HepG2 (cell line): ENCODE results near the gene MEIOB. TPM values are rescaled to one million over a fixed set of nuclear protein-coding genes. Genes with fewer than 3 reads are reported as not detected.

Experiments
- AHDC1 ChIP-seq: sonication (generic); formaldehyde crosslinking; IDR thresholded peaks from 2 replicates; pipeline ENCODE4 v1.5.1; 2020; ENCODE audit warnings: mild to moderate bottlenecking, missing genetic modification reagents, borderline replicate concordance
- ARNTL ChIP-seq: sonication (generic); formaldehyde crosslinking; IDR thresholded peaks from 2 replicates; pipeline ENCODE4 v1.4.0; 2020; ENCODE audit warnings: mild to moderate bottlenecking, missing genetic modification reagents
- ATRX ChIP-seq: sonication (generic); formaldehyde crosslinking; IDR thresholded peaks from 2 replicates; pipeline ENCODE4 v1.4.0; 2020; ENCODE audit warnings: missing genetic modification reagents, borderline replicate concordance
- CCDC6 ChIP-seq: sonication (generic); formaldehyde crosslinking; IDR thresholded peaks from 2 replicates; pipeline ENCODE4 v1.8.1; 2022; ENCODE audit warnings: mild to moderate bottlenecking, missing genetic modification reagents, moderate library complexity
- HOXD1 ChIP-seq: sonication (generic); formaldehyde crosslinking; IDR thresholded peaks from 2 replicates; pipeline ENCODE4 v1.5.0; 2020; ENCODE audit warnings: missing genetic modification reagents
- JARID2 ChIP-seq: sonication (generic); formaldehyde crosslinking; IDR thresholded peaks from 2 replicates; pipeline ENCODE4 v1.8.1; 2023; ENCODE audit warnings: missing genetic modification reagents, inconsistent platforms; ENCODE audit not compliant: insufficient replicate concordance
- JUNB ChIP-seq: sonication (generic); formaldehyde crosslinking; IDR thresholded peaks from 2 replicates; pipeline ENCODE4 v1.8.0; 2022; ENCODE audit warnings: missing genetic modification reagents, mild to moderate bottlenecking, borderline replicate concordance
- KLF13 ChIP-seq: sonication (generic); formaldehyde crosslinking; IDR thresholded peaks from 2 replicates; pipeline ENCODE4 v1.4.0; 2020; ENCODE audit warnings: mild to moderate bottlenecking, missing genetic modification reagents
- MED8 ChIP-seq: sonication (generic); formaldehyde crosslinking; IDR thresholded peaks from 2 replicates; pipeline ENCODE4 v1.8.1; 2023; ENCODE audit warnings: mild to moderate bottlenecking, missing genetic modification reagents; ENCODE audit not compliant: insufficient replicate concordance
- MIXL1 ChIP-seq: IDR thresholded peaks from 2 replicates; pipeline ENCODE4 v1.6.1; 2016
- NR2F6 ChIP-seq, 2 experiments: IDR thresholded peaks; 2 replicates each; pipeline ENCODE4 v1.6.1; 2016; ENCODE audit warnings: antibody characterized with exemption in 1 of 2, mild to moderate bottlenecking in 1 of 2
- POLR2G ChIP-seq: fragments of 200-400 bp; formaldehyde crosslinking; IDR thresholded peaks from 2 replicates; pipeline ENCODE4 v1.6.1; 2018; ENCODE audit warnings: mild to moderate bottlenecking, low read depth, low read length, moderate library complexity
- RAD51 ChIP-seq: fragments of 450-650 bp; IDR thresholded peaks from 2 replicates; pipeline ENCODE4 v1.6.1; 2016; ENCODE audit warnings: borderline replicate concordance
- RFX5 ChIP-seq: IDR thresholded peaks from 2 replicates; pipeline ENCODE4 v1.6.1; 2011; ENCODE audit warnings: low read depth, low read length, improper control_type of control experiment
- RXRB ChIP-seq: IDR thresholded peaks from 2 replicates; pipeline ENCODE4 v1.6.1; 2016; ENCODE audit warnings: borderline replicate concordance, missing genetic modification reagents, missing compliant biosample characterization
- SATB2 ChIP-seq: sonication (generic); formaldehyde crosslinking; IDR thresholded peaks from 2 replicates; pipeline ENCODE4 v1.5.0; 2020; ENCODE audit warnings: missing genetic modification reagents
- SIN3A ChIP-seq: IDR thresholded peaks from 2 replicates; pipeline ENCODE4 v1.6.1; 2011; ENCODE audit warnings: low read depth, mild to moderate bottlenecking, control low read depth, low read length, borderline replicate concordance
- SMARCC2 ChIP-seq: fragments of 450-650 bp; IDR thresholded peaks from 2 replicates; pipeline ENCODE4 v1.6.1; 2017; ENCODE audit warnings: antibody characterized with exemption, mild to moderate bottlenecking
- SPEN ChIP-seq: sonication (generic); formaldehyde crosslinking; IDR thresholded peaks from 2 replicates; pipeline ENCODE4 v1.5.1; 2020; ENCODE audit warnings: low read depth, mild to moderate bottlenecking, missing genetic modification reagents
- ZEB1 ChIP-seq: IDR thresholded peaks from 2 replicates; pipeline ENCODE4 v1.6.1; 2012; ENCODE audit warnings: mild to moderate bottlenecking, low read depth, inconsistent platforms; ENCODE audit not compliant: insufficient replicate concordance
- ZNF253 ChIP-seq: sonication (generic); formaldehyde crosslinking; IDR thresholded peaks from 2 replicates; pipeline ENCODE4 v1.8.0; 2022; ENCODE audit warnings: mild to moderate bottlenecking, missing genetic modification reagents, borderline replicate concordance
- ZNF326 ChIP-seq: sonication (generic); formaldehyde crosslinking; IDR thresholded peaks from 2 replicates; pipeline ENCODE4 v1.4.0; 2020; ENCODE audit warnings: missing genetic modification reagents, borderline replicate concordance
- ZNF503 ChIP-seq: sonication (generic); formaldehyde crosslinking; IDR thresholded peaks from 2 replicates; pipeline ENCODE4 v1.4.0; 2020; ENCODE audit warnings: missing genetic modification reagents
- ZNF549 ChIP-seq: sonication (generic); formaldehyde crosslinking; IDR thresholded peaks from 2 replicates; pipeline ENCODE4 v1.5.0; 2020; ENCODE audit warnings: missing genetic modification reagents
- ZNF598 ChIP-seq: sonication (generic); formaldehyde crosslinking; IDR thresholded peaks from 2 replicates; pipeline ENCODE4 v1.5.1; 2020; ENCODE audit warnings: mild to moderate bottlenecking, missing genetic modification reagents, borderline replicate concordance
- polyA plus RNA-seq, 8 experiments: library from polyadenylated mRNA; depleted of rRNA in 3 of 8; stranded (reverse) in 7 of 8; unstranded in 1 of 8; fragments of >200 nt; fragmentation: Illumina TruSeq in 4 of 8; extraction: Trizol in 4 of 8; gene quantifications; 2 replicates each; pipeline versions ENCODE4 v1.2.1 to v1.2.3, GENCODE V29; 2011 to 2016; ENCODE audit warnings: low read depth in 4 of 8, missing spikeins in 1 of 8, mixed read lengths in 1 of 8; ENCODE audit not compliant: insufficient read depth in 1 of 8
- total RNA-seq, 5 experiments: library from RNA; depleted of rRNA; stranded (reverse); fragments of >200 nt; fragmentation: Illumina TruSeq; extraction: Trizol; gene quantifications; 2 replicates each; pipeline ENCODE4 v1.2.3, GENCODE V29; 2016; ENCODE audit warnings: low read depth in 1 of 5

Gene MEIOB
- total and polyA plus RNA-seq, 2 of the 13 experiments (the other 11 are each of a cell fraction or from before 2014, with no cell fraction given): 0.17 TPM; not detected in 1

GRCh38 chr16:1825381-1825863 is 46.5 kb downstream of the MEIOB start (continued):
- no peak for TF ChIP-seq RFX5
- TF ChIP-seq SMARCC2: no peak
- TF ChIP-seq MIXL1 (CRISPR knock-in tag): 0 out of 2 replicates have a peak, but pooled peaks have one; percentile 13
- TF ChIP-seq SATB2 (CRISPR knock-in tag): no peak
- TF ChIP-seq ZNF549 (CRISPR knock-in tag): no peak
- 0 out of 2 replicates have a peak, but pooled peaks have one; percentile 66 for TF ChIP-seq ZNF598 (CRISPR knock-in tag)
- TF ChIP-seq JARID2 (CRISPR knock-in tag): no peak
- TF ChIP-seq ZEB1: peak; percentile 17
- 0 out of 2 replicates have a peak, but pooled peaks have one; percentile 55 for TF ChIP-seq HOXD1 (CRISPR knock-in tag)
- no peak for TF ChIP-seq AHDC1 (CRISPR knock-in tag)
- no peak for TF ChIP-seq MED8 (CRISPR knock-in tag)
- TF ChIP-seq ATRX: no peak
- 0 out of 2 replicates have a peak, but pooled peaks have one; percentile 29 for TF ChIP-seq SPEN (CRISPR knock-in tag)
- no peak for TF ChIP-seq ZNF253 (CRISPR knock-in tag)
- no peak for TF ChIP-seq KLF13
- TF ChIP-seq RAD51: no peak
- TF ChIP-seq POLR2G: no peak
- TF ChIP-seq JUNB (CRISPR knock-in tag): no peak
- TF ChIP-seq CCDC6 (CRISPR knock-in tag): no peak
- peak; percentile 59; the same call in 1 of the 2 replicates for TF ChIP-seq RXRB (CRISPR knock-in tag)
- TF ChIP-seq SIN3A: 0 out of 2 replicates have a peak, but pooled peaks have one; percentile 28
- TF ChIP-seq ZNF503 (CRISPR knock-in tag): peak; percentile 41; the same call in 1 of the 2 replicates
- TF ChIP-seq ZNF326 (CRISPR knock-in tag): no peak
- peak; percentile 83 for TF ChIP-seq NR2F6 (IDR thresholded peaks at IDR 0.05)
- peak; percentile 87 for TF ChIP-seq NR2F6 (CRISPR knock-in tag; IDR thresholded peaks at IDR 0.05)
- TF ChIP-seq ARNTL (CRISPR knock-in tag): 0 out of 2 replicates have a peak, but pooled peaks have one; percentile 22
